ENCODE data around the gene CAPN10. TPM values are rescaled to one million over a fixed set of nuclear protein-coding genes. Genes with fewer than 3 reads are reported as not detected.
A peak's percentile ranks its signal among the peaks of the same experiment; 100 is the strongest.

CAPN10 gene
- polyA plus RNA-seq, 2 of the 4 experiments (the other 2 are of a cell fraction) = 8.4 to 15.8 TPM

DNA sequence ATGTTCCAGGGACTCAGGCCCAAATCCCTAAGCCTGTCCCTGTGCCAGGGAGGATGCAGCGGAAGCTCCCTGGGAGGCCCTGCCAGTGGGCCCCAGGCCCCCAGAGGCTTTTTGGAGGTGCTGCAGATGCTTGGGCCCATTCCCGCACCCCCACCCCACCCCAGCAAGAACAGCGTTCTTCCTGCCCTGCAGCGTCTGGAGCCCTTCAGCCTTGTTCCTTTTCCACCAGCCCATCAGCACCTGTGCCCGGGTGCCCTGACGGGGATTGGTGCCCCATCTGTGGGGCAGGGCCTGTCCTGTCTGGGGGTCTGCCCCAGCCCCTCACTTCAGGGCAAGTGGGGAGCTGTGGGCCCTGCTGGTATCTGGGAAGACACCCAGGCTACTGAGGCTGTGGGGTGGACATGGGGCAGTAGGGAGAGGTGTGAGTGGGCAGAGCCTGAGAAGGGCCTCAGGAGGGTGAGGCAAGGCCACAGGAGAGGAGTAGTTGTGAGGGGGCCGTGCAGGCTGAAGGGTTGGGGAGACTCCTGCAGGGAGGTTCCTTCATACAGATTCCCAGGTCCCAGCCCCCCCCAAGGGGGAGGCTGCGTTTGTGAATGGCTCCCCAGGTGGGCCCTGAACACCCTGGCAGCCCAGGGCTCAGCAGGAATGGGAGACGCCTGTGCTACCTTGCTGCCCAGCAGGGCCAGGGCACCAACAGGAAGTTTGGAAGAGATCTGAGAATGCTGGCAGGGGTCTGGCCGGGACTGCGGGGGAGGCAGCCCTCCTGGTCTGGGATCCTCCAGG, 15.8 kb upstream of the CAPN10 start:
- no peaks in the 10 kb centered on the region for H3K9me3 ChIP-seq
- no peak for FAIRE-seq
- no peak for TF ChIP-seq NPAS2 (CRISPR knock-in tag; IDR thresholded peaks at IDR 0.05; ENCODE audit: borderline replicate concordance)
- no peak overlapping the region for H3K27ac ChIP-seq
- ATAC-seq = no peak
- DNase-seq (ENCODE audit: low read depth in 1 of 2, low spot score in 1 of 2) = no peak
- peak overlapping the region; percentile 91; the same call in 1 of the 3 replicates for H3K4me2 ChIP-seq
- peaks cover 28% of the 10 kb centered on the region for H3K4me1 ChIP-seq
- ChIA-PET POLR2A (no interaction called here), CTCF (interaction anchor here (1.6 kb wide), 1 partner anchor 9 kb away, joined by 4 read pairs; no protein-coding TSS in a partner anchor)
- WGBS (ENCODE audit: missing lambda C conversion rate) = 92% methylated on average over 10 of the region's 11 CpGs
- no peak overlapping the region for H3K4me3 ChIP-seq

DNA sequence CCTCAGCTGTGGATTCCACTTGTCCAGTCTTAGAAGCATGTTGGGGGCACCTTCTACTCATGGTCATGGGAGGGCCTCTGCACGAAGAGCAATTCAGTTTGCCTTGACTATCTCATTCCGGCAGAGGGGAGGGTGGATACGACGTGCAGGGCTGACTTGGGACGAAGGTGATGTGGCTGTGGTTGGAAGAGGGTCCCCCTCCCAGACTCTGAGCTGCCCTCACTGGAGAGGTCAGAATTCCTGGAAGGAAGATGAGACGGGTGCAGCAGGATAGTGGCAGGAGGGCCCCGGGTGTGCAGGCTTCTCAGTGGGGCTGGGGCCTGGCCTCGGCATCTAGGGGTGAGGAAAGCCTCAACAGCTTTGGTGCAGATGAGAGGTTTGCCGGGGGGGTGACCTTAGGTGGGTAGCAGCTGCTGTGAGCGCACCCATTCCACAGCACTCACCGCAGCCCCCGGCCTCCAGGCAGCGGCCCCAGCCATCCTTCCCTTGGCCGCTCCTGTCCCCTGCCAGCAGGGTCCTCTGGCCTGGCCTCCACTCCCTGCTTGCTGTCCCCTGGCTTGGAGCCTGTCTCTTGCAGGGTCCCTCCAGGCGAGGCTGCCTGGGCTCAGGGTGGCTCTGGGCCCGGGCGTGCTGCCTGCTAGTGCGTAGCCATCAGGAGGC, 15.1 kb upstream of the CAPN10 start:
- no peak for ATAC-seq
- TF ChIP-seq TFCP2L1 (CRISPR knock-in tag; IDR thresholded peaks at IDR 0.05) (no peak), HEYL (CRISPR knock-in tag; IDR thresholded peaks at IDR 0.05) (no peak), ZFP36 (IDR thresholded peaks at IDR 0.05; ENCODE audit: borderline replicate concordance, partially characterized antibody) (no peak), HOXB5 (CRISPR knock-in tag; IDR thresholded peaks at IDR 0.05) (no peak), FOXS1 (CRISPR knock-in tag; IDR thresholded peaks at IDR 0.05) (no peak), RFX5 (IDR thresholded peaks at IDR 0.05) (no peak), RCOR1 (IDR thresholded peaks at IDR 0.05; ENCODE audit: low read depth, low read length) (no peak), RNF2 (IDR thresholded peaks at IDR 0.05; ENCODE audit: borderline replicate concordance, low read depth) (no peak), MAZ (IDR thresholded peaks at IDR 0.05; ENCODE audit: borderline replicate concordance, low read depth, low read length) (no peak), GATA3 (IDR thresholded peaks at IDR 0.05; ENCODE audit: borderline replicate concordance) (no peak), NFE2L2 (conservative IDR thresholded peaks at IDR 0.05; ENCODE audit: low read length) (no peak), KDM5A (IDR thresholded peaks at IDR 0.05) (no peak), JUNB (IDR thresholded peaks at IDR 0.05) (no peak)
- TF ChIP-seq, protein P1, sequence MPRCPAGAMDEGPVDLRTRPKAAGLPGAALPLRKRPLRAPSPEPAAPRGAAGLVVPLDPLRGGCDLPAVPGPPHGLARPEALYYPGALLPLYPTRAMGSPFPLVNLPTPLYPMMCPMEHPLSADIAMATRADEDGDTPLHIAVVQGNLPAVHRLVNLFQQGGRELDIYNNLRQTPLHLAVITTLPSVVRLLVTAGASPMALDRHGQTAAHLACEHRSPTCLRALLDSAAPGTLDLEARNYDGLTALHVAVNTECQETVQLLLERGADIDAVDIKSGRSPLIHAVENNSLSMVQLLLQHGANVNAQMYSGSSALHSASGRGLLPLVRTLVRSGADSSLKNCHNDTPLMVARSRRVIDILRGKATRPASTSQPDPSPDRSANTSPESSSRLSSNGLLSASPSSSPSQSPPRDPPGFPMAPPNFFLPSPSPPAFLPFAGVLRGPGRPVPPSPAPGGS (IDR thresholded peaks at IDR 0.05) = no peak
- TF ChIP-seq, protein P2, sequence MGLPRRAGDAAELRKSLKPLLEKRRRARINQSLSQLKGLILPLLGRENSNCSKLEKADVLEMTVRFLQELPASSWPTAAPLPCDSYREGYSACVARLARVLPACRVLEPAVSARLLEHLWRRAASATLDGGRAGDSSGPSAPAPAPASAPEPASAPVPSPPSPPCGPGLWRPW (IDR thresholded peaks at IDR 0.05) = no peak
- TF ChIP-seq, protein P3, sequence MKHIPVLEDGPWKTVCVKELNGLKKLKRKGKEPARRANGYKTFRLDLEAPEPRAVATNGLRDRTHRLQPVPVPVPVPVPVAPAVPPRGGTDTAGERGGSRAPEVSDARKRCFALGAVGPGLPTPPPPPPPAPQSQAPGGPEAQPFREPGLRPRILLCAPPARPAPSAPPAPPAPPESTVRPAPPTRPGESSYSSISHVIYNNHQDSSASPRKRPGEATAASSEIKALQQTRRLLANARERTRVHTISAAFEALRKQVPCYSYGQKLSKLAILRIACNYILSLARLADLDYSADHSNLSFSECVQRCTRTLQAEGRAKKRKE (CRISPR knock-in tag; IDR thresholded peaks at IDR 0.05; ENCODE audit: low read depth) = no peak
- TF ChIP-seq, protein P4, sequence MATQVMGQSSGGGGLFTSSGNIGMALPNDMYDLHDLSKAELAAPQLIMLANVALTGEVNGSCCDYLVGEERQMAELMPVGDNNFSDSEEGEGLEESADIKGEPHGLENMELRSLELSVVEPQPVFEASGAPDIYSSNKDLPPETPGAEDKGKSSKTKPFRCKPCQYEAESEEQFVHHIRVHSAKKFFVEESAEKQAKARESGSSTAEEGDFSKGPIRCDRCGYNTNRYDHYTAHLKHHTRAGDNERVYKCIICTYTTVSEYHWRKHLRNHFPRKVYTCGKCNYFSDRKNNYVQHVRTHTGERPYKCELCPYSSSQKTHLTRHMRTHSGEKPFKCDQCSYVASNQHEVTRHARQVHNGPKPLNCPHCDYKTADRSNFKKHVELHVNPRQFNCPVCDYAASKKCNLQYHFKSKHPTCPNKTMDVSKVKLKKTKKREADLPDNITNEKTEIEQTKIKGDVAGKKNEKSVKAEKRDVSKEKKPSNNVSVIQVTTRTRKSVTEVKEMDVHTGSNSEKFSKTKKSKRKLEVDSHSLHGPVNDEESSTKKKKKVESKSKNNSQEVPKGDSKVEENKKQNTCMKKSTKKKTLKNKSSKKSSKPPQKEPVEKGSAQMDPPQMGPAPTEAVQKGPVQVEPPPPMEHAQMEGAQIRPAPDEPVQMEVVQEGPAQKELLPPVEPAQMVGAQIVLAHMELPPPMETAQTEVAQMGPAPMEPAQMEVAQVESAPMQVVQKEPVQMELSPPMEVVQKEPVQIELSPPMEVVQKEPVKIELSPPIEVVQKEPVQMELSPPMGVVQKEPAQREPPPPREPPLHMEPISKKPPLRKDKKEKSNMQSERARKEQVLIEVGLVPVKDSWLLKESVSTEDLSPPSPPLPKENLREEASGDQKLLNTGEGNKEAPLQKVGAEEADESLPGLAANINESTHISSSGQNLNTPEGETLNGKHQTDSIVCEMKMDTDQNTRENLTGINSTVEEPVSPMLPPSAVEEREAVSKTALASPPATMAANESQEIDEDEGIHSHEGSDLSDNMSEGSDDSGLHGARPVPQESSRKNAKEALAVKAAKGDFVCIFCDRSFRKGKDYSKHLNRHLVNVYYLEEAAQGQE (IDR thresholded peaks at IDR 0.05) = no peak
- Histone ChIP-seq H3K4me2 (no peak overlapping the region), H3K4me1 (peaks cover 22% of the 10 kb centered on the region), H3K27ac (no peak overlapping the region), H3K9me3 (no peaks in the 10 kb centered on the region), H3K4me3 (no peak overlapping the region)
- ChIA-PET POLR2A (no interaction called here), CTCF (interaction anchor here (1.6 kb wide), 1 partner anchor 9 kb away, joined by 4 read pairs; no protein-coding TSS in a partner anchor)
- no peak for FAIRE-seq
- no peak for DNase-seq (ENCODE audit: low read depth in 1 of 2, low spot score in 1 of 2)
- 80% methylated on average over 13 of the region's 18 CpGs for WGBS (ENCODE audit: missing lambda C conversion rate)
